ENCODE results near the gene GRIN2C.

The GRIN2C gene

GRCh38 chr17:74871356-74872076, 11.8 kb upstream of the GRIN2C start:
- TF ChIP-seq TAF1 (IDR thresholded peaks at IDR 0.05; ENCODE audit: borderline replicate concordance, insufficient read depth, low read length) (no peak), SIN3A (IDR thresholded peaks at IDR 0.05; ENCODE audit: borderline replicate concordance, insufficient read depth, low read length) (no peak), FOXP2 (optimal IDR thresholded peaks at IDR 0.05; ENCODE audit: borderline replicate concordance, extremely low read depth, extremely low read length, insufficient read depth) (no peak), POLR2AphosphoS5 (IDR thresholded peaks at IDR 0.05; ENCODE audit: low read depth, low read length) (no peak), REST (IDR thresholded peaks at IDR 0.05; ENCODE audit: insufficient read depth in 1 of 2, low read depth in 2 of 2, low read length in 2 of 2) (no peak)

DNA sequence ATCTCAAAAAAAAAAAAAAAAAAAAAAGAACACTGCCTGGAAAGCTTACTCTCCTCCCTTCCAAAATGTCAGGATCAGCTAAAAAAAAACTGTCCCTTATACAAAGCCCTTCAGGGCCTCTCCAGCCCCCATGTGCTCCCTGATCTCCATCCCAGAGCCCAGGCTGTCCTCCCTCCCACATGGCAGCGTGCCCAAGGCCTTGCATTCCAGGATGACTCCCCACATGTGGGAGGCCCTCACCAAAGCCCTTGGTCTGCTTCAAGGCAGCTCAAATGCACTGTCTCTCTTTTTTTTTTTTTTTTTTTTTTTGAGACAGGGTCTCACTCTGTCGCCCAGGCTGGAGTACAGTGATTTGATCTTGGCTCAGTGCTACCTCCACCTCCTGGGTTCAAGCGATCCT, 10.8 kb upstream of the GRIN2C start:
- TF ChIP-seq TAF1 (IDR thresholded peaks at IDR 0.05; ENCODE audit: borderline replicate concordance, insufficient read depth, low read length): no peak
- TF ChIP-seq FOXP2 (optimal IDR thresholded peaks at IDR 0.05; ENCODE audit: borderline replicate concordance, extremely low read depth, extremely low read length, insufficient read depth): no peak
- TF ChIP-seq SIN3A (IDR thresholded peaks at IDR 0.05; ENCODE audit: borderline replicate concordance, insufficient read depth, low read length): no peak
- no peak for TF ChIP-seq POLR2AphosphoS5 (IDR thresholded peaks at IDR 0.05; ENCODE audit: low read depth, low read length)
- TF ChIP-seq REST (IDR thresholded peaks at IDR 0.05; ENCODE audit: insufficient read depth in 1 of 2, low read depth in 2 of 2, low read length in 2 of 2): no peak

GRCh38 chr17:74868908-74869255, 9.2 kb upstream of the GRIN2C start:
- TF ChIP-seq REST (IDR thresholded peaks at IDR 0.05; ENCODE audit: insufficient read depth in 1 of 2, low read depth in 2 of 2, low read length in 2 of 2) (no peak), FOXP2 (optimal IDR thresholded peaks at IDR 0.05; ENCODE audit: borderline replicate concordance, extremely low read depth, extremely low read length, insufficient read depth) (no peak), SIN3A (IDR thresholded peaks at IDR 0.05; ENCODE audit: borderline replicate concordance, insufficient read depth, low read length) (no peak), POLR2AphosphoS5 (IDR thresholded peaks at IDR 0.05; ENCODE audit: low read depth, low read length) (no peak), TAF1 (IDR thresholded peaks at IDR 0.05; ENCODE audit: borderline replicate concordance, insufficient read depth, low read length) (no peak)

GRCh38 chr17:74868251-74868907, 8.7 kb upstream of the GRIN2C start:
- TF ChIP-seq POLR2AphosphoS5 (IDR thresholded peaks at IDR 0.05; ENCODE audit: low read depth, low read length): no peak
- TF ChIP-seq REST (IDR thresholded peaks at IDR 0.05; ENCODE audit: insufficient read depth in 1 of 2, low read depth in 2 of 2, low read length in 2 of 2): no peak
- no peak for TF ChIP-seq SIN3A (IDR thresholded peaks at IDR 0.05; ENCODE audit: borderline replicate concordance, insufficient read depth, low read length)
- no peak for TF ChIP-seq TAF1 (IDR thresholded peaks at IDR 0.05; ENCODE audit: borderline replicate concordance, insufficient read depth, low read length)
- no peak for TF ChIP-seq FOXP2 (optimal IDR thresholded peaks at IDR 0.05; ENCODE audit: borderline replicate concordance, extremely low read depth, extremely low read length, insufficient read depth)

Data from PFSK-1 (cell line).